ENCODE data around the gene SPATA46.

DNA sequence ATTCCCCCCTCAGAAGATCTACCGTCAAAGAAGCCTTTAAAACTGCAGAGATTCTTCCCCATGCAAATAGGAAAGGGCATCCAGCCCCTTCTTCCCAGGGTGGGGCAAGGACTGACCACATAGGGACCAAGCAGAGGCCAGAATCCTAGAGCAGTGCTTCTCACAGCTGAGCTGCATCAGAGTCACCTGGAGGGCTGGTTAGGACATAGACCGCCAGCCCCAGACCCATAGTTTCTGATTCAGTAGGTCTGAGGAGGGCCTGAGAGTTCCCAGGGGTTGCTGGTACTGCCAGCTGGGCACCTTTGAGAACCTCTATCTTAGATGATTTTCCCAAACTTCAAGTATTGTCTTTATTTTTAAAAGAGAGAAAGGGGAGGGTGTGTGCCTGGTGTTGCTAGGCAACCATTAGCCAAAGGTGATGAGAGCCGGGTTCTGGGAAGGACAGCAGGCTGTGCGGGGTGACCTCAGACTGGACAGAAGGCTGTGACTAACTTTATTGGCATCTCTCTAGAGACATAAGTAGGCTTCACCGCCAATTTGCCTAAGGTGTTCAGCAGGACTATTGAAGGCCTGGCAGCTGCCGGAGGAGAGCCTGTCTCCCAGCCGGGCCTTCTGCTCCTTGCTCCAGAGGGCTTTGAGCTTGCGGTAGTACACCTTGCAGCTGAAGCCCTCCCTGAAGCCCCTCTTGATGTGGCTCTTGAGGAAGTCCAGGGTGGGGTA lies 3.0 kb downstream of the SPATA46 start:
- TF ChIP-seq, protein P1, sequence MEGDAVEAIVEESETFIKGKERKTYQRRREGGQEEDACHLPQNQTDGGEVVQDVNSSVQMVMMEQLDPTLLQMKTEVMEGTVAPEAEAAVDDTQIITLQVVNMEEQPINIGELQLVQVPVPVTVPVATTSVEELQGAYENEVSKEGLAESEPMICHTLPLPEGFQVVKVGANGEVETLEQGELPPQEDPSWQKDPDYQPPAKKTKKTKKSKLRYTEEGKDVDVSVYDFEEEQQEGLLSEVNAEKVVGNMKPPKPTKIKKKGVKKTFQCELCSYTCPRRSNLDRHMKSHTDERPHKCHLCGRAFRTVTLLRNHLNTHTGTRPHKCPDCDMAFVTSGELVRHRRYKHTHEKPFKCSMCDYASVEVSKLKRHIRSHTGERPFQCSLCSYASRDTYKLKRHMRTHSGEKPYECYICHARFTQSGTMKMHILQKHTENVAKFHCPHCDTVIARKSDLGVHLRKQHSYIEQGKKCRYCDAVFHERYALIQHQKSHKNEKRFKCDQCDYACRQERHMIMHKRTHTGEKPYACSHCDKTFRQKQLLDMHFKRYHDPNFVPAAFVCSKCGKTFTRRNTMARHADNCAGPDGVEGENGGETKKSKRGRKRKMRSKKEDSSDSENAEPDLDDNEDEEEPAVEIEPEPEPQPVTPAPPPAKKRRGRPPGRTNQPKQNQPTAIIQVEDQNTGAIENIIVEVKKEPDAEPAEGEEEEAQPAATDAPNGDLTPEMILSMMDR (IDR thresholded peaks at IDR 0.05): no peak
- TF ChIP-seq POLR2A (IDR thresholded peaks at IDR 0.05) (no peak), POLR2AphosphoS5 (IDR thresholded peaks at IDR 0.05) (no peak)
